Natural killer cell treated with Interleukin-12 subunit alpha and Interleukin-12 subunit beta and Interleukin-15 and Interleukin-18, amount 100 ng/mL, for 72 hours (primary cell): ENCODE results near the gene FRK. TPM values are rescaled to one million over a fixed set of nuclear protein-coding genes. Genes with fewer than 3 reads are reported as not detected.

Experiments
- ATAC-seq, 2 donors: fragments of 150-1000 bp; cut with Tn5 transposase in 1 of 2; sonication (Bioruptor Pico), chemical (Tn5 transposase) in 1 of 2; 2 replicates each; pipeline ENCODE4 v1.10.0; 2021
- DNase-seq: peaks from one replicate; pipeline ENCODE4 v3.0.0; 2022; ENCODE audit warnings: low spot score
- H3K27ac Mint-ChIP-seq, 2 donors: 1 replicate in 1 of 2; 2 replicates in 1 of 2; pipeline ENCODE4 v1.8.0; 2022; ENCODE audit warnings: mixed read lengths in 2 of 2, mild to moderate bottlenecking in 1 of 2, moderate library complexity in 1 of 2
- H3K27me3 Mint-ChIP-seq, 2 donors: 1 replicate in 1 of 2; 2 replicates in 1 of 2; pipeline ENCODE4 v1.8.0; 2022; ENCODE audit warnings: mixed read lengths in 2 of 2
- H3K36me3 Mint-ChIP-seq: one replicate; pipeline ENCODE4 v1.8.0; 2022; ENCODE audit warnings: mixed read lengths
- H3K4me1 Mint-ChIP-seq, 2 donors: 1 replicate in 1 of 2; 2 replicates in 1 of 2; pipeline ENCODE4 v1.8.0; 2022; ENCODE audit warnings: low read depth in 2 of 2, mixed read lengths in 2 of 2, mild to moderate bottlenecking in 1 of 2
- H3K4me3 Mint-ChIP-seq: one replicate; pipeline ENCODE4 v1.8.0; 2022; ENCODE audit warnings: mixed read lengths
- H3K9me3 Mint-ChIP-seq: 2 replicates; pipeline ENCODE4 v1.8.0; 2022; ENCODE audit warnings: mixed read lengths
- total RNA-seq, 2 donors: library from RNA; stranded (reverse); gene quantifications; one replicate each; pipeline ENCODE4 v1.2.3, GENCODE V29; 2022

Gene FRK
- total RNA-seq, 2 donors from 2014 or later: 0.02 TPM; not detected in 1

GRCh38 chr6:116094041-116094440 lies 33.4 kb upstream of the FRK start:
- H3K4me1 Mint-ChIP-seq: peaks cover 6 to 7% of the 10 kb centered on the region in 2 donors
- no peak for ATAC-seq
- H3K27ac Mint-ChIP-seq: no peak overlapping the region
- H3K4me3 Mint-ChIP-seq: no peak overlapping the region
- H3K9me3 Mint-ChIP-seq: no peaks in the 10 kb centered on the region
- no peaks in the 10 kb centered on the region for H3K36me3 Mint-ChIP-seq
- no peak for DNase-seq
- H3K27me3 Mint-ChIP-seq: peaks cover 0 to 5% of the 10 kb centered on the region in 2 donors

GRCh38 chr6:116090251-116090650 lies 29.6 kb upstream of the FRK start:
- H3K9me3 Mint-ChIP-seq: no peaks in the 10 kb centered on the region
- H3K27me3 Mint-ChIP-seq: peaks cover 0 to 5% of the 10 kb centered on the region in 2 donors
- H3K36me3 Mint-ChIP-seq: no peaks in the 10 kb centered on the region
- no peak overlapping the region for H3K27ac Mint-ChIP-seq
- DNase-seq: no peak
- peaks cover 6 to 7% of the 10 kb centered on the region in 2 donors for H3K4me1 Mint-ChIP-seq
- H3K4me3 Mint-ChIP-seq: no peak overlapping the region
- ATAC-seq: peak; percentile 65 to 76

- Mint-ChIP-seq H3K36me3 (no peaks in the 10 kb centered on the region), H3K4me3 (no peak overlapping the region), H3K9me3 (no peaks in the 10 kb centered on the region), H3K27me3 (peaks cover 8 to 10% of the 10 kb centered on the region in 2 donors), H3K27ac (no peak overlapping the region), H3K4me1 (peaks cover 6 to 7% of the 10 kb centered on the region in 2 donors)
- DNase-seq (no peak), ATAC-seq (no peak)
These were observed 28.3 kb upstream of the FRK start for GRCh38 chr6:116088946-116089345.

- Mint-ChIP-seq H3K27me3 (peaks cover 12 to 16% of the 10 kb centered on the region in 2 donors), H3K27ac (no peak overlapping the region), H3K4me3 (no peak overlapping the region), H3K36me3 (no peaks in the 10 kb centered on the region), H3K4me1 (peaks cover 6 to 7% of the 10 kb centered on the region in 2 donors), H3K9me3 (no peaks in the 10 kb centered on the region)
- DNase-seq: no peak
- ATAC-seq: no peak
These were observed 26.8 kb upstream of the FRK start for GRCh38 chr6:116087437-116088027.

GRCh38 chr6:116084284-116084683 lies 23.6 kb upstream of the FRK start:
- ATAC-seq (no peak), DNase-seq (no peak)
- no peaks in the 10 kb centered on the region for H3K36me3 Mint-ChIP-seq
- peaks cover 19 to 26% of the 10 kb centered on the region in 2 donors for H3K27me3 Mint-ChIP-seq
- no peak overlapping the region for H3K4me3 Mint-ChIP-seq
- H3K27ac Mint-ChIP-seq: no peak overlapping the region
- no peaks in the 10 kb centered on the region for H3K4me1 Mint-ChIP-seq
- no peaks in the 10 kb centered on the region for H3K9me3 Mint-ChIP-seq

GRCh38 chr6:116083052-116083451 lies 22.4 kb upstream of the FRK start:
- ATAC-seq (no peak), DNase-seq (no peak)
- Mint-ChIP-seq H3K4me1 (no peaks in the 10 kb centered on the region), H3K27me3 (peaks cover 23 to 36% of the 10 kb centered on the region in 2 donors), H3K27ac (no peak overlapping the region), H3K36me3 (no peaks in the 10 kb centered on the region), H3K9me3 (no peaks in the 10 kb centered on the region), H3K4me3 (no peak overlapping the region)

- ATAC-seq (no peak), DNase-seq (no peak)
- H3K36me3 Mint-ChIP-seq: no peaks in the 10 kb centered on the region
- H3K4me1 Mint-ChIP-seq: no peaks in the 10 kb centered on the region
- H3K4me3 Mint-ChIP-seq: no peak overlapping the region
- H3K9me3 Mint-ChIP-seq: no peaks in the 10 kb centered on the region
- peaks cover 23 to 34% of the 10 kb centered on the region in 2 donors for H3K27me3 Mint-ChIP-seq
- H3K27ac Mint-ChIP-seq: no peak overlapping the region
These were observed 18.3 kb upstream of the FRK start for GRCh38 chr6:116078945-116079344.

GRCh38 chr6:116078522-116078921 lies 17.8 kb upstream of the FRK start:
- Mint-ChIP-seq H3K9me3 (no peaks in the 10 kb centered on the region), H3K27ac (no peak overlapping the region), H3K27me3 (peaks cover 27 to 34% of the 10 kb centered on the region in 2 donors), H3K4me3 (no peak overlapping the region), H3K36me3 (no peaks in the 10 kb centered on the region), H3K4me1 (no peaks in the 10 kb centered on the region)
- ATAC-seq (no peak), DNase-seq (no peak)

- Mint-ChIP-seq H3K4me3 (no peak overlapping the region), H3K27me3 (peaks cover 13 to 16% of the 10 kb centered on the region in 2 donors), H3K4me1 (peaks cover 0 to 2% of the 10 kb centered on the region in 2 donors), H3K36me3 (no peaks in the 10 kb centered on the region), H3K9me3 (no peaks in the 10 kb centered on the region), H3K27ac (no peak overlapping the region)
- ATAC-seq: no peak
- DNase-seq: no peak
These were observed 14.2 kb upstream of the FRK start for GRCh38 chr6:116074732-116075390.

GRCh38 chr6:116073765-116074440 lies 13.2 kb upstream of the FRK start:
- Mint-ChIP-seq H3K27ac (no peak overlapping the region), H3K27me3 (peaks cover 13 to 15% of the 10 kb centered on the region in 2 donors), H3K4me1 (peaks cover 0 to 2% of the 10 kb centered on the region in 2 donors), H3K36me3 (no peaks in the 10 kb centered on the region), H3K9me3 (no peaks in the 10 kb centered on the region), H3K4me3 (no peak overlapping the region)
- ATAC-seq (no peak), DNase-seq (no peak)

GRCh38 chr6:116072368-116072767 lies 11.7 kb upstream of the FRK start:
- Mint-ChIP-seq H3K4me3 (no peak overlapping the region), H3K27me3 (peaks cover 2 to 10% of the 10 kb centered on the region in 2 donors), H3K9me3 (no peaks in the 10 kb centered on the region), H3K4me1 (peaks cover 0 to 2% of the 10 kb centered on the region in 2 donors), H3K36me3 (no peaks in the 10 kb centered on the region), H3K27ac (no peak overlapping the region)
- no peak for DNase-seq
- no peak for ATAC-seq

GRCh38 chr6:116070616-116071389 lies 10.1 kb upstream of the FRK start:
- H3K36me3 Mint-ChIP-seq: no peaks in the 10 kb centered on the region
- H3K27me3 Mint-ChIP-seq: peaks cover 10 to 14% of the 10 kb centered on the region in 2 donors
- H3K4me1 Mint-ChIP-seq: peaks cover 0 to 2% of the 10 kb centered on the region in 2 donors
- H3K4me3 Mint-ChIP-seq: no peak overlapping the region
- H3K27ac Mint-ChIP-seq: no peak overlapping the region
- DNase-seq (no peak), ATAC-seq (no peak)
- H3K9me3 Mint-ChIP-seq: no peaks in the 10 kb centered on the region

GRCh38 chr6:116070101-116070500 lies 9.4 kb upstream of the FRK start:
- ATAC-seq (no peak), DNase-seq (no peak)
- Mint-ChIP-seq H3K27me3 (peaks cover 16 to 19% of the 10 kb centered on the region in 2 donors), H3K27ac (no peak overlapping the region), H3K4me1 (peaks cover 0 to 2% of the 10 kb centered on the region in 2 donors), H3K4me3 (no peak overlapping the region), H3K36me3 (no peaks in the 10 kb centered on the region), H3K9me3 (no peaks in the 10 kb centered on the region)
